GM10266 (cell line): Measurements from ENCODE around the gene GRIN1.

Source experiments
- DNase-seq: peaks from one replicate; pipeline ENCODE4 v3.0.0; 2012; ENCODE audit errors: extremely low spot score
- CTCF ChIP-seq: IDR thresholded peaks from 2 replicates; pipeline ENCODE4 v1.5.1; 2012; ENCODE audit warnings: mild to moderate bottlenecking, low read depth; ENCODE audit not compliant: control insufficient read depth, insufficient read depth; ENCODE audit errors: missing control alignments

Gene GRIN1

DNA sequence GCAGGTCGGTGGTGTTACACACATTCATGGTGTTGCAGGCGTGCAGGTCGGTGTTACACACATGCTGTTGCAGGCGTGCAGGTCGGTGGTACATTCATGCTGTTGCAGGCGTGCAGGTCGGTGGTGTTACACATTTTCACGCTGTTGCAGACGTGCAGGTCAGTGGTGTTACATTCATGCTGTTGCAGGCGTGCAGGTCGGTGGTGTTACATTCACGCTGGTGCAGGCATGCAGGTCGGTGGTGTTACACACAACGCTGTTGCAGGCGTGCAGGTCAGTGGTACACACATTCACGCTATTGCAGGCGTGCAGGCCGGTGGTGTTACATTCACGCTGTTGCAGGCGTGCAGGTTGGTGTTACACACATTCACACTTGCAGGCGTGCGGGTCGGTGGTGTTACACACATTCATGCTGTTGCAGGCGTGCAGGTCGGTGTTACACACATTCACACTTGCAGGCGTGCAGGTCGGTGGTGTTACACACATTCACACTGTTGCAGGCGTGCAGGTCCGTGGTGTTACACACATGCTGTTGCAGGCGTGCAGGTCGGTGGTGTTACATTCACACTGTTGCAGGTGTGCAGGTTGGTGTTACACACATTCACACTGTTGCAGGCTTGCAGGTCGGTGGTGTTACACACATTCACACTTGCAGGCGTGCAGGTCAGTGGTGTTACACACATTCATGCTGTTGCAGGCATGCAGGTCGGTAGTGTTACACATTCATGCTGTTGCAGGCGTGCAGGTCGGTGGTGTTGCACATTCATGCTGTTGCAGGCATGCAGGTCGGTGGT lies 35.6 kb upstream of the GRIN1 start:
- no peak for TF ChIP-seq CTCF
- DNase-seq: no peak

GRCh38 chr9:137105814-137106661 lies 32.9 kb upstream of the GRIN1 start:
- no peak for DNase-seq
- no peak for TF ChIP-seq CTCF

GRCh38 chr9:137106662-137107250 lies 32.2 kb upstream of the GRIN1 start:
- no peak for TF ChIP-seq CTCF
- DNase-seq: no peak

DNA sequence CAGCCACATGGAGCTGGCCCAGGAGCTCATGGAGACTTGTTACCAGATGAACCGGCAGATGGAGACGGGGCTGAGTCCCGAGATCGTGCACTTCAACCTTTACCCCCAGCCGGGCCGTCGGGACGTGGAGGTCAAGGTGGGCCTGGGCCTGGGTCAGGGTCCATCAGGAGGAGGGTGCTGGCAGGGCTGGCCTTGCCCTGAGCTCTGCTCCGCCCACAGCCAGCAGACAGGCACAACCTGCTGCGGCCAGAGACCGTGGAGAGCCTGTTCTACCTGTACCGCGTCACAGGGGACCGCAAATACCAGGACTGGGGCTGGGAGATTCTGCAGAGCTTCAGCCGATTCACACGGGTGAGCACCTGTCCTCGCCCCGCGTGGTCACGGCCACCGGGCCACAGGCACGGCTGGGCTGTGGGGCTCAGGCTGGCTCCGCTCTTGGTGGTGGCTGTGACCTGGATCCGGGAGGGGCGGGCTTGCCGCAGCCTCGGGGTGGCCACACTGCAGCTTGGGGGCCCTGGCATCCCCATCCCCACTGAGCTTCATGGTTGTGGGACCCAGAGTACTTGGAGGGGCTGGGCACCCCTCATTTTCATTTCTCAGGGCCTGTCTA lies 31.5 kb upstream of the GRIN1 start:
- no peak for TF ChIP-seq CTCF
- DNase-seq: no peak

DNA sequence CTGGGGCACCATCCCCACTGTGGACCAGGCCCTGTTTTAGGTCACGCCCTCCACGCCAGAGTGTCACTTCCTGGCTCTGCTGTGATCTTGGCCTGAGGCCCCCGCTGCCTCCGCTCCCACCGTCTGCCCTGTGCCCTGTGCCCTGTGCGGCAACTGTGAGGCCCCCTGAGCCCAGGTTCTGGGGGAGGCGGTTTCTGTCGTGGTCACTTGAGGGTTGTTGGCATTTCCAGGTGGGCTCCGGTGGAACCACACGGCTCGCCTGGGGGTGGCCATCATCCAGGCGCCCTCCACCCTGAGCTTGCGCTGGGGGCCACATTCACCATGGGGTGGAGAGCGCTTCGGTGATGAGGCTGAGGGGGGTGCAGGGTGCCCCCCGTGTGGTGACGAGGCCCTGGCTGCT lies 31.0 kb upstream of the GRIN1 start:
- no peak for TF ChIP-seq CTCF
- DNase-seq: no peak

- TF ChIP-seq CTCF: no peak
- DNase-seq: no peak
These were observed 30.2 kb upstream of the GRIN1 start for GRCh38 chr9:137108608-137109249.
